ENCODE results near the gene C5orf15.

- TF ChIP-seq, protein P1, sequence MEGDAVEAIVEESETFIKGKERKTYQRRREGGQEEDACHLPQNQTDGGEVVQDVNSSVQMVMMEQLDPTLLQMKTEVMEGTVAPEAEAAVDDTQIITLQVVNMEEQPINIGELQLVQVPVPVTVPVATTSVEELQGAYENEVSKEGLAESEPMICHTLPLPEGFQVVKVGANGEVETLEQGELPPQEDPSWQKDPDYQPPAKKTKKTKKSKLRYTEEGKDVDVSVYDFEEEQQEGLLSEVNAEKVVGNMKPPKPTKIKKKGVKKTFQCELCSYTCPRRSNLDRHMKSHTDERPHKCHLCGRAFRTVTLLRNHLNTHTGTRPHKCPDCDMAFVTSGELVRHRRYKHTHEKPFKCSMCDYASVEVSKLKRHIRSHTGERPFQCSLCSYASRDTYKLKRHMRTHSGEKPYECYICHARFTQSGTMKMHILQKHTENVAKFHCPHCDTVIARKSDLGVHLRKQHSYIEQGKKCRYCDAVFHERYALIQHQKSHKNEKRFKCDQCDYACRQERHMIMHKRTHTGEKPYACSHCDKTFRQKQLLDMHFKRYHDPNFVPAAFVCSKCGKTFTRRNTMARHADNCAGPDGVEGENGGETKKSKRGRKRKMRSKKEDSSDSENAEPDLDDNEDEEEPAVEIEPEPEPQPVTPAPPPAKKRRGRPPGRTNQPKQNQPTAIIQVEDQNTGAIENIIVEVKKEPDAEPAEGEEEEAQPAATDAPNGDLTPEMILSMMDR (conservative IDR thresholded peaks at IDR 0.05 in 1 of 2, IDR thresholded peaks at IDR 0.05 in 1 of 2; ENCODE audit: extremely low read depth in 1 of 2, insufficient read depth in 1 of 2, low read depth in 1 of 2, low read length in 2 of 2): no peak
- no peak for TF ChIP-seq EZH2 (IDR thresholded peaks at IDR 0.05; ENCODE audit: borderline replicate concordance, low read length)
These were observed 32.8 kb downstream of the C5orf15 start for GRCh38 chr5:133935667-133935940.
